Endodermal cell (in vitro differentiated cells): ENCODE measurements around the gene RLF. TPM values are rescaled to one million over a fixed set of nuclear protein-coding genes. Genes with fewer than 3 reads are reported as not detected.

Experiments
- DNase-seq: peaks from one replicate; pipeline ENCODE4 v3.0.0-alpha.2; 2017
- H3K27ac ChIP-seq: 2 replicates; pipeline ENCODE4 v1.5.1; 2013; ENCODE audit warnings: mild to moderate bottlenecking, low read depth, low read length, moderate library complexity
- H3K27me3 ChIP-seq: 2 replicates; pipeline ENCODE4 v1.6.1; 2013; ENCODE audit warnings: mild to moderate bottlenecking, low read length, moderate library complexity; ENCODE audit not compliant: insufficient read depth, control insufficient read depth, poor library complexity, severe bottlenecking
- H3K36me3 ChIP-seq: 2 replicates; pipeline ENCODE4 v1.7.0; 2013; ENCODE audit warnings: mild to moderate bottlenecking, low read length, moderate library complexity; ENCODE audit not compliant: control insufficient read depth, insufficient read depth
- H3K4me1 ChIP-seq: one replicate; pipeline ENCODE4 v1.7.0; 2013; ENCODE audit warnings: low read length; ENCODE audit not compliant: control insufficient read depth, insufficient read depth
- H3K4me3 ChIP-seq: 2 replicates; pipeline ENCODE4 v1.5.1; 2013; ENCODE audit warnings: mild to moderate bottlenecking, low read length, moderate library complexity
- H3K9ac ChIP-seq: 2 replicates; pipeline ENCODE4 v1.6.1; 2013; ENCODE audit warnings: mild to moderate bottlenecking, low read length, moderate library complexity; ENCODE audit not compliant: poor library complexity, severe bottlenecking; ENCODE audit errors: extremely low read depth
- H3K9me3 ChIP-seq: 2 replicates; pipeline ENCODE4 v1.6.1; 2013; ENCODE audit warnings: mild to moderate bottlenecking, low read length, moderate library complexity; ENCODE audit not compliant: control insufficient read depth
- H3K27ac Mint-ChIP-seq: 2 replicates; pipeline ENCODE4 v1.8.0; 2020; ENCODE audit warnings: mixed read lengths
- H3K27me3 Mint-ChIP-seq: 2 replicates; pipeline ENCODE4 v1.8.0; 2021; ENCODE audit warnings: mild to moderate bottlenecking, mixed read lengths; ENCODE audit not compliant: insufficient read depth
- H3K36me3 Mint-ChIP-seq: 2 replicates; pipeline ENCODE4 v1.8.0; 2020; ENCODE audit warnings: low read depth, mixed read lengths
- H3K4me1 Mint-ChIP-seq: 2 replicates; pipeline ENCODE4 v1.8.0; 2020; ENCODE audit warnings: mixed read lengths
- H3K4me3 Mint-ChIP-seq: 2 replicates; pipeline ENCODE4 v1.8.0; 2020; ENCODE audit warnings: mild to moderate bottlenecking, moderate library complexity, mixed read lengths
- H3K9me3 Mint-ChIP-seq: 2 replicates; pipeline ENCODE4 v1.8.0; 2020; ENCODE audit warnings: mild to moderate bottlenecking, mixed read lengths
- CTCF ChIP-seq: fragments of 200-600 bp; sonication (generic); conservative IDR thresholded peaks from 2 replicates; pipeline ENCODE4 v1.5.0; 2021; ENCODE audit warnings: antibody characterized with exemption, mild to moderate bottlenecking
- WGBS, 2 experiments: methylation state at CpG; one replicate each; pipeline versions ENCODE4 v1.1.5 to v1.1.7; 2013; ENCODE audit warnings: missing lambda C conversion rate in 2 of 2, mixed read lengths in 1 of 2; ENCODE audit not compliant: insufficient coverage in 1 of 2, insufficient read length in 1 of 2; 5-methylcytosine and 5-hydroxymethylcytosine counted together
- total RNA-seq, 2 donors: library from RNA; stranded (reverse); fragmentation: NEBNext Ultra II Directional in 1 of 2; extraction: Animal tissue kit (Norgen Biotek cat#: 25700) in 1 of 2; gene quantifications; 2 replicates in 1 of 2; 3 replicates in 1 of 2; pipeline ENCODE4 v1.2.1, GENCODE V29; 2021

Gene RLF
- total RNA-seq, 2 donors from 2014 or later, result 18.8 to 23.3 TPM

DNA sequence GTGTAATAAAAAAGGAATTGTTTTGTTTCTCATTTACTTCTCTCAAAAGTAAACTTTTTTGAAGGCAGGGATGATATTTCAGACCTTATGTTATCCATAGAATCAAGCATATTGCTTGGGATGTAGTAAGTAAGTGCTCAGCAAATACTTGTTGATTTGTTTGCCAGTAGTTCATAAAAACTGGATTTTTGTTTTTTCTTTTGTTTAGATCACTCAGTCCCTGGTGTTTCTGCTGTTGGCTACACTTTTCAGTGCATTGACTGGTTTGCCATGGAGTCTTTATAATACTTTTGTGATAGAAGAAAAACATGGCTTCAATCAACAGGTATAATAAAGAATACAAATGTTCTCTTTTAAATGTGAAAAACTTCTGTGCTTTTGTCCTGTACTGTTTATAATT lies 107.0 kb downstream of the RLF start:
- TF ChIP-seq CTCF, result no peak
- peaks cover 81% of the 10 kb centered on the region for H3K36me3 ChIP-seq
- Mint-ChIP-seq H3K4me3 (no peak overlapping the region), H3K27me3 (no peaks in the 10 kb centered on the region), H3K4me1 (no peaks in the 10 kb centered on the region), H3K36me3 (peaks cover 55% of the 10 kb centered on the region), H3K9me3 (no peaks in the 10 kb centered on the region), H3K27ac (no peak overlapping the region)
- no peak for DNase-seq
- H3K9ac ChIP-seq, result no peak overlapping the region
- H3K27me3 ChIP-seq, result no peaks in the 10 kb centered on the region
- no peaks in the 10 kb centered on the region for H3K9me3 ChIP-seq
- H3K4me3 ChIP-seq, result no peak overlapping the region
- no peaks in the 10 kb centered on the region for H3K4me1 ChIP-seq
- no peak overlapping the region for H3K27ac ChIP-seq

- Mint-ChIP-seq H3K4me1 (no peaks in the 10 kb centered on the region), H3K27me3 (no peaks in the 10 kb centered on the region), H3K27ac (no peak overlapping the region), H3K36me3 (peaks cover 63% of the 10 kb centered on the region), H3K9me3 (no peaks in the 10 kb centered on the region), H3K4me3 (no peak overlapping the region)
- Histone ChIP-seq H3K9ac (no peak overlapping the region), H3K27ac (no peak overlapping the region), H3K27me3 (no peaks in the 10 kb centered on the region), H3K4me3 (no peak overlapping the region), H3K9me3 (no peaks in the 10 kb centered on the region), H3K4me1 (no peaks in the 10 kb centered on the region), H3K36me3 (peaks cover 78% of the 10 kb centered on the region)
- 91 to 92% methylated on average over 2 to 3 of the region's 3 CpGs for WGBS, 2 experiments
- no peak for TF ChIP-seq CTCF
- DNase-seq, result no peak
Measured at GRCh38 chr1:40270152-40270834, 109.1 kb downstream of the RLF start.

DNA sequence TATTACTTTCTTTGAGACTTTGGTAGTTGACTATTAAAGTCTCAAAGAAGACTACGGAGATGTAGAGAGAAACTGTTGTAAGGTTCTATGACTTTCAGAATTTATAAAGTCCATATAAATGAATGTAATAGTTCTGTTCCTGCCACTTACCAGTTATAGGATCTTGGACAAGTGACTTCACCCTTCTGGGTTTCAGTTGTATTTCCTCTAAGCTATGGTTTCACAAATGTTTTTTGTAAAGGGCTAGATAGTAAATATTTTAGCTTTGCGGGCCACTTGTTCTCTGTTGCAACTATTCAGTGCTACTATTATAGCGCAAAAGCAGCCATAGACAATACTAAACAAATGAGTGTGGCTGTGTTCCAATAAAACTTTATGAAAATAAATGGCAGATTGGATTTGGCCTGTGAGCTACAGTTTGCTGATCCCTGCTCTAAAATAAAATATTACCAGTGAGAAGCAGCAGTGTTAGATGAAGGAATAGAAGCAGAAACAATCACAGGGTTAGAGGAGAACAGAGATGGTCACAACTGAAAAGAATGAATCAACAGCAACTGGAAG lies 111.5 kb downstream of the RLF start:
- no peaks in the 10 kb centered on the region for H3K4me1 ChIP-seq
- Mint-ChIP-seq H3K27ac (no peak overlapping the region), H3K9me3 (no peaks in the 10 kb centered on the region), H3K27me3 (no peaks in the 10 kb centered on the region), H3K4me3 (no peak overlapping the region), H3K4me1 (no peaks in the 10 kb centered on the region), H3K36me3 (peaks cover 68% of the 10 kb centered on the region)
- TF ChIP-seq CTCF, result no peak
- no peak for DNase-seq
- H3K27ac ChIP-seq, result no peak overlapping the region
- no peaks in the 10 kb centered on the region for H3K27me3 ChIP-seq
- H3K9me3 ChIP-seq, result no peaks in the 10 kb centered on the region
- no peak overlapping the region for H3K9ac ChIP-seq
- peaks cover 78% of the 10 kb centered on the region for H3K36me3 ChIP-seq
- 94 to 100% methylated on average over 1 to 3 of the region's 3 CpGs for WGBS, 2 experiments
- H3K4me3 ChIP-seq, result no peak overlapping the region
